Measurements from ENCODE around the gene KDM2A.

- TF ChIP-seq CTCF (IDR thresholded peaks at IDR 0.05; ENCODE audit: insufficient read depth, low read length) = no peak
- no peak for TF ChIP-seq GABPA (IDR thresholded peaks at IDR 0.05; ENCODE audit: low read depth)
- no peak for TF ChIP-seq POLR2AphosphoS5 (IDR thresholded peaks at IDR 0.05; ENCODE audit: low read depth)
- TF ChIP-seq SPI1 (IDR thresholded peaks at IDR 0.05; ENCODE audit: borderline replicate concordance, low read depth) = no peak
- no peak for TF ChIP-seq REST (IDR thresholded peaks at IDR 0.05; ENCODE audit: insufficient replicate concordance, low read depth)
Observed at GRCh38 chr11:67256477-67257135, 137.5 kb downstream of the KDM2A start.

Measured in HL-60 (cell line).